OCI-LY3 (cell line): ENCODE results near the gene CLCN3.

ENCODE experiments used
- H2AFZ ChIP-seq: fragments of 200-600, 300-600 bp; shearing (Covaris generic); 2 replicates; pipeline ENCODE4 v1.6.0; 2014; ENCODE audit warnings: antibody characterized with exemption, low read depth, low read length
- H3K27ac ChIP-seq: fragments of 200-600, 300-600 bp; sonication (generic); 2 replicates; pipeline ENCODE4 v1.5.1; 2014; ENCODE audit warnings: mild to moderate bottlenecking, low read length, moderate library complexity, mixed read lengths
- H3K27me3 ChIP-seq: fragments of 200-600, 300-600 bp; sonication (generic); 2 replicates; pipeline ENCODE4 v1.6.1; 2014; ENCODE audit warnings: low read depth, low read length, mixed read lengths
- H3K36me3 ChIP-seq: fragments of 200-600, 300-600 bp; sonication (generic); replicated peaks from 2 replicates; pipeline ENCODE3; 2014; ENCODE audit warnings: low read depth, low read length, mixed read lengths
- H3K4me1 ChIP-seq: fragments of 300-600, 200-600 bp; sonication (generic); 2 replicates; pipeline ENCODE4 v1.6.1; 2014; ENCODE audit warnings: low read length, mixed read lengths
- H3K4me2 ChIP-seq: fragments of 200-600, 300-600 bp; sonication (generic); 2 replicates; pipeline ENCODE4 v1.6.1; 2014; ENCODE audit warnings: low read length, mixed read lengths
- H3K4me3 ChIP-seq: fragments of 300-600, 200-600 bp; sonication (generic); 2 replicates; pipeline ENCODE4 v1.5.1; 2014; ENCODE audit warnings: antibody characterized with exemption, mild to moderate bottlenecking, low read length, moderate library complexity
- H3K79me2 ChIP-seq: fragments of 300-600, 200-600 bp; shearing (Covaris generic); 2 replicates; pipeline ENCODE4 v1.6.1; 2014; ENCODE audit warnings: mild to moderate bottlenecking, low read length, mixed read lengths
- H3K9ac ChIP-seq: fragments of 300-600, 200-600 bp; shearing (Covaris generic); 2 replicates; pipeline ENCODE4 v1.6.0; 2014; ENCODE audit warnings: mild to moderate bottlenecking, low read length, moderate library complexity
- H3K9me3 ChIP-seq: fragments of 200-600, 300-600 bp; shearing (Covaris generic); 2 replicates; pipeline ENCODE4 v1.6.1; 2014; ENCODE audit warnings: low read length, mixed read lengths; ENCODE audit not compliant: insufficient read depth
- H4K20me1 ChIP-seq: fragments of 200-600, 300-600 bp; sonication (generic); 2 replicates; pipeline ENCODE4 v1.6.1; 2016; ENCODE audit warnings: low read length, mixed read lengths; ENCODE audit not compliant: insufficient read depth
- CTCF ChIP-seq: fragments of 200-600, 300-600 bp; sonication (generic); IDR thresholded peaks from 2 replicates; pipeline ENCODE4 v1.5.1; 2014; ENCODE audit warnings: antibody characterized with exemption, low read length, low read depth
- EZH2phosphoT487 ChIP-seq: fragments of 200-600 bp; shearing (Covaris generic); IDR thresholded peaks from 2 replicates; pipeline ENCODE4 v1.6.1; 2018; ENCODE audit warnings: antibody characterized with exemption, mixed run types, low read depth

Gene CLCN3

GRCh38 chr4:169655401-169655800 lies 35.0 kb downstream of the CLCN3 start:
- Histone ChIP-seq H3K79me2 (peaks cover 10% of the 10 kb centered on the region), H3K9me3 (no peaks in the 10 kb centered on the region), H3K4me1 (peaks cover 13% of the 10 kb centered on the region), H3K4me3 (no peak overlapping the region), H3K4me2 (no peak overlapping the region), H3K27ac (no peak overlapping the region), H2AFZ (no peak overlapping the region), H3K27me3 (no peaks in the 10 kb centered on the region), H4K20me1 (no peaks in the 10 kb centered on the region), H3K36me3 (peaks cover 9% of the 10 kb centered on the region), H3K9ac (no peak overlapping the region)
- TF ChIP-seq CTCF (no peak), EZH2phosphoT487 (no peak)

- Histone ChIP-seq H3K79me2 (peaks cover 10% of the 10 kb centered on the region), H3K9me3 (no peaks in the 10 kb centered on the region), H4K20me1 (no peaks in the 10 kb centered on the region), H3K36me3 (peaks cover 2% of the 10 kb centered on the region), H3K4me2 (no peak overlapping the region), H3K4me1 (peaks cover 16% of the 10 kb centered on the region), H2AFZ (no peak overlapping the region), H3K9ac (no peak overlapping the region), H3K27me3 (no peaks in the 10 kb centered on the region), H3K27ac (no peak overlapping the region), H3K4me3 (no peak overlapping the region)
- TF ChIP-seq EZH2phosphoT487 (no peak), CTCF (no peak)
Observed at GRCh38 chr4:169657470-169658107, 37.2 kb downstream of the CLCN3 start.

GRCh38 chr4:169658196-169658595 lies 37.8 kb downstream of the CLCN3 start:
- Histone ChIP-seq H3K27me3 (no peaks in the 10 kb centered on the region), H3K4me2 (no peak overlapping the region), H3K9ac (no peak overlapping the region), H3K4me3 (no peak overlapping the region), H3K27ac (no peak overlapping the region), H3K79me2 (peaks cover 10% of the 10 kb centered on the region), H3K9me3 (no peaks in the 10 kb centered on the region), H3K36me3 (no peaks in the 10 kb centered on the region), H3K4me1 (peaks cover 16% of the 10 kb centered on the region), H4K20me1 (no peaks in the 10 kb centered on the region), H2AFZ (no peak overlapping the region)
- no peak for TF ChIP-seq EZH2phosphoT487

- no peak for TF ChIP-seq EZH2phosphoT487
- no peak for TF ChIP-seq CTCF
- Histone ChIP-seq H2AFZ (no peak overlapping the region), H3K4me1 (peaks cover 16% of the 10 kb centered on the region), H3K9ac (peak overlapping the region; percentile 56; the same call in 1 of the 2 replicates), H4K20me1 (no peaks in the 10 kb centered on the region), H3K79me2 (peaks cover 10% of the 10 kb centered on the region), H3K27ac (no peak overlapping the region), H3K27me3 (no peaks in the 10 kb centered on the region), H3K9me3 (no peaks in the 10 kb centered on the region), H3K36me3 (no peaks in the 10 kb centered on the region), H3K4me3 (peak overlapping the region; percentile 77), H3K4me2 (peak overlapping the region; percentile 78)
Observed at GRCh38 chr4:169658975-169659715, 38.8 kb downstream of the CLCN3 start.
